Neural crest cell (in vitro differentiated cells): ENCODE measurements around the gene ITPR3. TPM values are rescaled to one million over a fixed set of nuclear protein-coding genes. Genes with fewer than 3 reads are reported as not detected.

ENCODE experiments used
- DNase-seq: peaks from one replicate; pipeline ENCODE4 v3.0.0; 2021; ENCODE audit warnings: low read depth, mixed read lengths, low spot score
- H3K27ac Mint-ChIP-seq: one replicate; pipeline ENCODE4 v1.8.0; 2021; ENCODE audit warnings: mild to moderate bottlenecking, mixed read lengths; ENCODE audit not compliant: unreplicated experiment
- H3K27me3 Mint-ChIP-seq: 2 replicates; pipeline ENCODE4 v1.8.0; 2021; ENCODE audit warnings: low read depth, mild to moderate bottlenecking, mixed read lengths
- H3K36me3 Mint-ChIP-seq: 2 replicates; pipeline ENCODE4 v1.8.0; 2021; ENCODE audit warnings: low read depth, mild to moderate bottlenecking, mixed read lengths
- H3K4me1 Mint-ChIP-seq: 2 replicates; pipeline ENCODE4 v1.8.0; 2021; ENCODE audit warnings: mixed read lengths
- H3K4me3 Mint-ChIP-seq: one replicate; pipeline ENCODE4 v1.8.0; 2021; ENCODE audit warnings: mild to moderate bottlenecking, mixed read lengths
- H3K9me3 Mint-ChIP-seq: 2 replicates; pipeline ENCODE4 v1.8.0; 2021; ENCODE audit warnings: mixed read lengths
- total RNA-seq: library from RNA; stranded (reverse); gene quantifications from 2 replicates; pipeline ENCODE4 v1.2.1, GENCODE V29; 2021
- TF ChIP-seq, protein P1 (sequence below): fragments of 200-600 bp; sonication (generic); conservative IDR thresholded peaks from 2 replicates; pipeline ENCODE4 v1.5.0; 2021; ENCODE audit warnings: antibody characterized with exemption, mild to moderate bottlenecking

The ITPR3 gene
- total RNA-seq, 1 donor from 2014 or later: 16.0 TPM

DNA sequence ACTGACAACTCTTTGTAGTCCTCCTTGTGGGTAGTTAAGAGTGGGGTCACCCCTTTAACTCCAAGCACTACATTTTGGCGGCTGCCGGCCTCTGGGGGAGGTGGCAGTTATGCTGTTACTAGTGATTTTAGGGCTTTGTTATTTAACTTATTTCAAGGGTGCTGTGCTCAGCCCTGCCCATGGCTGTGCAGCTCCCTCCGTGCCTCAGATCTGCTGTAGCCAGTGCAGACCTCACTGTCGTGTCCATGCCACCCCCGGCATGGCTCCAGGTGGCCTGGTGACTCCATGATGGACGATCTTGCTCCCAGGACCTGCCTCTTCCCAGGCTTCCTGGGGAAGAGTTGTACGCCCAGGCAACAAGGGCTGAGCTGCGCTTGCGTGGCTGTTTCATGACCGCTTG, 75.0 kb downstream of the ITPR3 start:
- TF ChIP-seq, protein P1, sequence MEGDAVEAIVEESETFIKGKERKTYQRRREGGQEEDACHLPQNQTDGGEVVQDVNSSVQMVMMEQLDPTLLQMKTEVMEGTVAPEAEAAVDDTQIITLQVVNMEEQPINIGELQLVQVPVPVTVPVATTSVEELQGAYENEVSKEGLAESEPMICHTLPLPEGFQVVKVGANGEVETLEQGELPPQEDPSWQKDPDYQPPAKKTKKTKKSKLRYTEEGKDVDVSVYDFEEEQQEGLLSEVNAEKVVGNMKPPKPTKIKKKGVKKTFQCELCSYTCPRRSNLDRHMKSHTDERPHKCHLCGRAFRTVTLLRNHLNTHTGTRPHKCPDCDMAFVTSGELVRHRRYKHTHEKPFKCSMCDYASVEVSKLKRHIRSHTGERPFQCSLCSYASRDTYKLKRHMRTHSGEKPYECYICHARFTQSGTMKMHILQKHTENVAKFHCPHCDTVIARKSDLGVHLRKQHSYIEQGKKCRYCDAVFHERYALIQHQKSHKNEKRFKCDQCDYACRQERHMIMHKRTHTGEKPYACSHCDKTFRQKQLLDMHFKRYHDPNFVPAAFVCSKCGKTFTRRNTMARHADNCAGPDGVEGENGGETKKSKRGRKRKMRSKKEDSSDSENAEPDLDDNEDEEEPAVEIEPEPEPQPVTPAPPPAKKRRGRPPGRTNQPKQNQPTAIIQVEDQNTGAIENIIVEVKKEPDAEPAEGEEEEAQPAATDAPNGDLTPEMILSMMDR: no peak
- no peak for DNase-seq
- H3K27me3 Mint-ChIP-seq: no peaks in the 10 kb centered on the region
- peaks cover 5% of the 10 kb centered on the region for H3K36me3 Mint-ChIP-seq
- peaks cover 27% of the 10 kb centered on the region for H3K4me1 Mint-ChIP-seq
- H3K4me3 Mint-ChIP-seq: no peak overlapping the region
- no peak overlapping the region for H3K27ac Mint-ChIP-seq
- H3K9me3 Mint-ChIP-seq: no peaks in the 10 kb centered on the region

DNA sequence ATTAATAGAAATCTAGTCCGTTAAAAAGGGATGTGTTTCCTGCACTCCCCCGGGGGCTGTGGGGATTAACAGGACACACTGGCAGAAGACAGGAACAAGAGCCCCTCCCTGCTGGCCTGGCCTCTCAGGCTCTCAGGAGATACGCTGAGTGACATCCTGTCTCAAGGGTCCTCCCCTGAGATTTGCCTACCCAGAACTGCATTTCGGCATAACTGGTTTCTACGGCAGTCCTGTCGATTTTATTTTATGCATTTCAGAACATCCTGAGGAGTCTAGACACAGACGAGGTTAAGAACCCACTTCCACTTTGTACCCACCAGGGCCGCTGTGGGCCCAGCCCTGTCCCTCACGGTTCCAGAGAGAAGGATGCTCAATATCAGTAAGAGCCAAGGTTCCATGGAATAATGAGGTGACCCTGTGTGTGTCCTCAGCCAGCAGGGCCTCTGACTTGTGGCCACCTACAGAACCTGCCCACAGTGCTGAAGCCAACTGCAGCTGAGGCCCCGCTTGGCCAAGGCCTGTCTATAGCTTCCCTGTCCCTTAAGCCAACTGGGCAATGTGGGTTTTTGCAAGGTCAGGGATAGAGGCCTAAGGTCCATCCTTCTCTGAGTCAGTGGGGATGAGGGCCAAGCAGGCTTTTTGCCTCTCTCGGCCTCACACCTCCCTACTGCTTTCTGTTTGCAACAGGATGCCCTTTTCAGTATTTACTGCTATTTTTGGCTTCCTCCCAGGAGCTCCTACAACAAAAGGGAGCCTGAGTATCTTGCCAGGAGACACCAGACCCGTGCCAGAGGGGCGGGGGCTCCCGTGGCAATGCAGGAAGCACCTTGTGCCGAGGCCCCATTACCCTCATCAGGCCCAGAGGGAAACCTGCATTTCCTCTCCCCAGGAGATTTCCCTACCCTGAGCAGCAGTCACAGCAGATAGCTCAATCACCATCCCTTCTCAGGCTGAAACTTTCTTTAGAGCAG, 75.7 kb downstream of the ITPR3 start:
- peaks cover 5% of the 10 kb centered on the region for H3K36me3 Mint-ChIP-seq

DNA sequence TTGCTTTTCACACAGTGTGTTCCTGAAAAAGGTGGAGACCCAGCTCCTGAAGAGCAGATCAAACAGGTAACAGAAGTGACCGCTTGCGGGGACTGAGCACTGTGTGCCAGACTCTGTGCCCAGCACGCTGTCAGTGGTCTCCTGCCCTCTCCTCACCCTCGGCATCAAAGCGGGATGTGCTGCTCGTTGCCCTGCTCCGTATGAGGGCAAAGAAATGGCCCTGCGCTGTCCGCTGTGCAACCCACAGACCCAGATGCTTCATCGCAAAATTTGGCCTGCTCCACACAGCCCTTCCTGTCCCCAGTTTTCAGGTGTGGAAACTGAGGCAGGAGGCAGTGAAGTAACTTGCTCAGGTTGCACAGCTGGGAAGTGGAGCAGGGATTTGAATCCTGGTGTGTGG, 76.7 kb downstream of the ITPR3 start:
- Mint-ChIP-seq H3K4me3 (no peak overlapping the region), H3K36me3 (peaks cover under 1% of the 10 kb centered on the region), H3K27ac (no peak overlapping the region), H3K4me1 (peaks cover 32% of the 10 kb centered on the region), H3K9me3 (no peaks in the 10 kb centered on the region), H3K27me3 (no peaks in the 10 kb centered on the region)
- DNase-seq: no peak
- TF ChIP-seq, protein P1: no peak

More for the DNA sequence above, 75.7 kb downstream of the ITPR3 start:
- H3K27ac Mint-ChIP-seq: no peak overlapping the region
- no peaks in the 10 kb centered on the region for H3K27me3 Mint-ChIP-seq
- H3K9me3 Mint-ChIP-seq: no peaks in the 10 kb centered on the region
- H3K4me3 Mint-ChIP-seq: no peak overlapping the region
- DNase-seq: no peak
- peaks cover 30% of the 10 kb centered on the region for H3K4me1 Mint-ChIP-seq
- TF ChIP-seq, protein P1: no peak

DNA sequence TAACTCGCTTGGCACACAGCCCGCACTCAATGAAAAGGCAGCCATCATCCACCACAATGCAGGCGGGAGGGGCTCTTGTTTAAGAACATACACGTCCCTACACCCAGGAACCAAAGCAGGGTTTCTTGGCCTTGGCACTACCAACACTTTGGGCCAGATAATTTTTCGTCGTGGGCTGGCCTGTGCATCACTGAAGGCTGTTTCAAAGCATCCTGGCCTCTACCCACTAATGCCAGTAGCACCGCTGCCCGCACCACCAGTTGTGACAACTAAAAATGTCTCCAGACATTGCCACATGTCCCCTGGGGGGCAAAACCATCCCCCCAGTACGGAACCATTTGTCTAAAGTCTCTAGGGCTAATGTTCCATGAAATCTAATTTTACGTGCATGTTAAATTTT, 77.4 kb downstream of the ITPR3 start:
- TF ChIP-seq, protein P1: no peak
- H3K4me3 Mint-ChIP-seq: no peak overlapping the region
- H3K27me3 Mint-ChIP-seq: no peaks in the 10 kb centered on the region
- no peak for DNase-seq
- no peaks in the 10 kb centered on the region for H3K36me3 Mint-ChIP-seq
- H3K9me3 Mint-ChIP-seq: no peaks in the 10 kb centered on the region
- H3K27ac Mint-ChIP-seq: no peak overlapping the region
- H3K4me1 Mint-ChIP-seq: peaks cover 28% of the 10 kb centered on the region

DNA sequence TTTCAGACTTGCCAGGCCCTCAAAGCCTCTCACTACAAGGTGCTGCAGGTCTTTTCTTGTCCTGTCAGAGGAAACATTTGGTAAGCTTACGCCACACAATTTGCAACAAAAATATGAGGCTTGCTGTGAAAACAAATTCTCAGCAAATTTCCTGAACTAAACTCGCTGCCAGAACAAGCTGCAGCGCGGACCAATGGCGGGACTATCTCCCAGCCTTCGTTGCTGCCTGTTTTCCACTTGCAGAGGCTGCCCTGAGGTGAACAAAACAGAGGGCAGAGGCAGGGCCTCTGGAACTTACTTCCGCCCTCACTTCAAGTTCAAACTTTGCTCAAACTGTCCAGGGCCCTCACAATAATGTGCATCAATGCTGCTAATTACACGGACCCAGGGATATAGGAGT, 78.0 kb downstream of the ITPR3 start:
- no peaks in the 10 kb centered on the region for H3K9me3 Mint-ChIP-seq
- no peak overlapping the region for H3K4me3 Mint-ChIP-seq
- H3K27ac Mint-ChIP-seq: no peak overlapping the region
- H3K27me3 Mint-ChIP-seq: no peaks in the 10 kb centered on the region
- TF ChIP-seq, protein P1: no peak
- no peak for DNase-seq
- H3K4me1 Mint-ChIP-seq: peaks cover 25% of the 10 kb centered on the region
- H3K36me3 Mint-ChIP-seq: no peaks in the 10 kb centered on the region
